ENCODE results near the gene FAM98B. TPM values are rescaled to one million over a fixed set of nuclear protein-coding genes. Genes with fewer than 3 reads are reported as not detected.

The FAM98B gene
- total and polyA plus RNA-seq, 8 donors, result 3.2 to 13.8 (median 5.7) TPM

- FAIRE-seq, result no peak
Observed at GRCh38 chr15:38518084-38518483, 64.2 kb downstream of the FAM98B start.

GRCh38 chr15:38520035-38520434 lies 66.1 kb downstream of the FAM98B start:
- Histone ChIP-seq H3K4me1 (no peaks in the 10 kb centered on the region), H3K36me3 (no peaks in the 10 kb centered on the region), H3K9me3 (no peaks in the 10 kb centered on the region), H3K27me3 (no peaks in the 10 kb centered on the region), H3K27ac (no peak overlapping the region), H3K4me3 (no peak overlapping the region)
- TF ChIP-seq CTCF (IDR thresholded peaks at IDR 0.05), result no peak
- intact Hi-C loops (cut with DNase I), result no loop called here
- WGBS, 2 donors, result 83 to 92% methylated on average over 3 of the region's 3 CpGs
- no peak for ATAC-seq
- DNase-seq, result no peak
- no peak for FAIRE-seq

More at GRCh38 chr15:38518084-38518483, 64.2 kb downstream of the FAM98B start:
- Histone ChIP-seq H3K27ac (no peak overlapping the region), H3K36me3 (no peaks in the 10 kb centered on the region), H3K27me3 (no peaks in the 10 kb centered on the region), H3K4me1 (no peaks in the 10 kb centered on the region), H3K4me3 (no peak overlapping the region), H3K9me3 (no peaks in the 10 kb centered on the region)
- DNase-seq (no peak), ATAC-seq (no peak)
- TF ChIP-seq CTCF (IDR thresholded peaks at IDR 0.05), result no peak
- 84 to 92% methylated on average over 4 of the region's 4 CpGs for WGBS, 2 donors
- intact Hi-C loops (cut with DNase I), result no loop called here

GRCh38 chr15:38521316-38521715 lies 67.4 kb downstream of the FAM98B start:
- ATAC-seq, result no peak

GRCh38 chr15:38522922-38523321 lies 69.0 kb downstream of the FAM98B start:
- no peaks in the 10 kb centered on the region for H3K36me3 ChIP-seq
- no peaks in the 10 kb centered on the region for H3K27me3 ChIP-seq
- H3K9me3 ChIP-seq, result no peaks in the 10 kb centered on the region
- no peaks in the 10 kb centered on the region for H3K4me1 ChIP-seq
- intact Hi-C loops (cut with DNase I), result no loop called here
- no peak for FAIRE-seq
- no peak for TF ChIP-seq CTCF (IDR thresholded peaks at IDR 0.05)
- DNase-seq, result no peak
- WGBS, 2 donors, result 80 to 87% methylated on average over 4 of the region's 4 CpGs
- no peak for ATAC-seq
- no peak overlapping the region for H3K27ac ChIP-seq
- H3K4me3 ChIP-seq, result no peak overlapping the region

More at GRCh38 chr15:38521316-38521715, 67.4 kb downstream of the FAM98B start:
- no peaks in the 10 kb centered on the region for H3K4me1 ChIP-seq
- H3K36me3 ChIP-seq, result no peaks in the 10 kb centered on the region
- WGBS, 2 donors, result 57% methylated on average over 5 of the region's 5 CpGs
- FAIRE-seq (no peak), DNase-seq (no peak)
- intact Hi-C loops (cut with DNase I), result no loop called here
- no peak overlapping the region for H3K27ac ChIP-seq
- H3K9me3 ChIP-seq, result no peaks in the 10 kb centered on the region
- no peak for TF ChIP-seq CTCF (IDR thresholded peaks at IDR 0.05)
- no peaks in the 10 kb centered on the region for H3K27me3 ChIP-seq
- H3K4me3 ChIP-seq, result no peak overlapping the region

GRCh38 chr15:38524156-38524555 lies 70.2 kb downstream of the FAM98B start:
- 82 to 89% methylated on average over 5 of the region's 5 CpGs for WGBS, 2 donors
- TF ChIP-seq CTCF (IDR thresholded peaks at IDR 0.05), result no peak
- Histone ChIP-seq H3K4me1 (no peaks in the 10 kb centered on the region), H3K27ac (no peak overlapping the region), H3K9me3 (no peaks in the 10 kb centered on the region), H3K27me3 (no peaks in the 10 kb centered on the region), H3K36me3 (no peaks in the 10 kb centered on the region), H3K4me3 (no peak overlapping the region)
- intact Hi-C loops (cut with DNase I), result no loop called here
- FAIRE-seq, result no peak
- no peak for DNase-seq
- no peak for ATAC-seq
